CD14-positive monocyte (primary cell): Measurements from ENCODE around the gene FNDC1. TPM values are rescaled to one million over a fixed set of nuclear protein-coding genes. Genes with fewer than 3 reads are reported as not detected.

Experiments used
- DNase-seq, 3 donors: peaks; one replicate each; pipeline ENCODE4 v3.0.0-alpha.2; 2011 to 2022
- H2AFZ ChIP-seq: 2 replicates; pipeline ENCODE4 v1.6.0; 2012; ENCODE audit warnings: mild to moderate bottlenecking, low read depth, low read length, inconsistent platforms; ENCODE audit not compliant: insufficient read depth, poor library complexity, severe bottlenecking
- H3K27ac ChIP-seq, 2 donors: 1 replicate in 1 of 2; 2 replicates in 1 of 2; pipeline ENCODE4 v1.5.1; 2012 to 2013; ENCODE audit warnings: low read length in 2 of 2, control low read depth in 1 of 2, inconsistent platforms in 1 of 2, low read depth in 1 of 2, mild to moderate bottlenecking in 1 of 2
- H3K27me3 ChIP-seq, 2 donors: one replicate each; pipeline versions ENCODE4 v1.6.0 to v1.6.1; 2011 to 2013; ENCODE audit warnings: low read length in 2 of 2; ENCODE audit not compliant: control insufficient read depth in 2 of 2, insufficient read depth in 2 of 2
- H3K36me3 ChIP-seq, 2 donors: replicated peaks in 1 of 2; 1 replicate in 1 of 2; 2 replicates in 1 of 2; pipeline versions ENCODE4 v1.5.1 to v1.6.1; 2012 to 2013; ENCODE audit warnings: low read length in 2 of 2, control low read depth in 1 of 2, inconsistent platforms in 1 of 2, mild to moderate bottlenecking in 1 of 2; ENCODE audit not compliant: insufficient read depth in 2 of 2, control insufficient read depth in 1 of 2
- H3K4me1 ChIP-seq, 2 donors: 1 replicate in 1 of 2; 2 replicates in 1 of 2; pipeline versions ENCODE4 v1.5.1 to v1.6.1; 2012 to 2013; ENCODE audit warnings: low read length in 2 of 2, control low read depth in 1 of 2, inconsistent platforms in 1 of 2, mild to moderate bottlenecking in 1 of 2, moderate library complexity in 1 of 2; ENCODE audit not compliant: insufficient read depth in 2 of 2, control insufficient read depth in 1 of 2
- H3K4me2 ChIP-seq: replicated peaks from 2 replicates; pipeline ENCODE3; 2012; ENCODE audit warnings: low read length, moderate library complexity, mild to moderate bottlenecking; ENCODE audit not compliant: poor library complexity, severe bottlenecking; ENCODE audit errors: extremely low read depth
- H3K4me3 ChIP-seq, 3 experiments: fragments of 200-600 bp in 1 of 3; sonication (generic) in 1 of 3; replicated peaks in 1 of 3; 1 replicate in 2 of 3; 2 replicates in 1 of 3; pipeline ENCODE4 v1.5.1; 2011 to 2013; ENCODE audit warnings: low read length in 3 of 3, mild to moderate bottlenecking in 3 of 3, control low read depth in 2 of 3, low read depth in 2 of 3, inconsistent platforms in 1 of 3, moderate library complexity in 1 of 3
- H3K79me2 ChIP-seq: 2 replicates; pipeline ENCODE4 v1.6.0; 2012; ENCODE audit warnings: mild to moderate bottlenecking, control low read depth, inconsistent platforms, low read length, moderate library complexity; ENCODE audit not compliant: insufficient read depth
- H3K9ac ChIP-seq: 2 replicates; pipeline ENCODE4 v1.6.0; 2017; ENCODE audit warnings: low read length, mild to moderate bottlenecking; ENCODE audit not compliant: insufficient read depth, poor library complexity, severe bottlenecking
- H3K9me3 ChIP-seq, 2 donors: replicated peaks in 1 of 2; 1 replicate in 1 of 2; 2 replicates in 1 of 2; pipeline versions ENCODE4 v1.5.1 to v1.6.1; 2012 to 2013; ENCODE audit warnings: low read length in 2 of 2, control low read depth in 1 of 2; ENCODE audit not compliant: control insufficient read depth in 1 of 2, insufficient read depth in 1 of 2
- H4K20me1 ChIP-seq: 2 replicates; pipeline ENCODE4 v1.6.0; 2012; ENCODE audit warnings: mild to moderate bottlenecking, low read length, control low read depth, moderate library complexity; ENCODE audit not compliant: insufficient read depth
- H3K27ac Mint-ChIP-seq, 7 donors: one replicate each; pipeline ENCODE4 v1.8.0; 2020; ENCODE audit warnings: mild to moderate bottlenecking in 7 of 7, mixed read lengths in 7 of 7, moderate library complexity in 6 of 7, inconsistent platforms in 2 of 7
- H3K27me3 Mint-ChIP-seq, 3 donors: one replicate each; pipeline ENCODE4 v1.8.0; 2021 to 2022; ENCODE audit warnings: low read depth in 3 of 3, mild to moderate bottlenecking in 3 of 3, mixed read lengths in 3 of 3, moderate library complexity in 3 of 3, inconsistent platforms in 1 of 3
- H3K36me3 Mint-ChIP-seq, 2 donors: one replicate each; pipeline ENCODE4 v1.8.0; 2020; ENCODE audit warnings: mixed read lengths in 2 of 2, inconsistent platforms in 1 of 2, mild to moderate bottlenecking in 1 of 2
- H3K4me1 Mint-ChIP-seq: one replicate; pipeline ENCODE4 v1.8.0; 2020; ENCODE audit warnings: mild to moderate bottlenecking, mixed read lengths
- H3K4me3 Mint-ChIP-seq, 2 donors: one replicate each; pipeline ENCODE4 v1.8.0; 2020; ENCODE audit warnings: mild to moderate bottlenecking in 2 of 2, mixed read lengths in 2 of 2, moderate library complexity in 1 of 2
- H3K9me3 Mint-ChIP-seq, 7 donors: one replicate each; pipeline ENCODE4 v1.8.0; 2020 to 2022; ENCODE audit warnings: mixed read lengths in 7 of 7, mild to moderate bottlenecking in 6 of 7, moderate library complexity in 6 of 7, inconsistent platforms in 2 of 7
- CTCF ChIP-seq: fragments of 200-600 bp; IDR thresholded peaks from one replicate; pipeline ENCODE4 v1.8.0; 2022; ENCODE audit warnings: antibody characterized with exemption, mild to moderate bottlenecking
- WGBS: methylation state at CpG from one replicate; pipeline ENCODE4 v1.1.5; 2013; ENCODE audit warnings: missing lambda C conversion rate; ENCODE audit not compliant: insufficient coverage; 5-methylcytosine and 5-hydroxymethylcytosine counted together
- intact Hi-C, 2 donors: fragments of 100-400 bp; cut with micrococcal nuclease; formaldehyde crosslinking; loops; one replicate each; pipeline versions ENCODE4 v1.15.0 to v1.15.1; 2023
- polyA plus RNA-seq, 3 donors: library from polyadenylated mRNA; depleted of rRNA in 1 of 3; unstranded in 2 of 3; stranded (reverse) in 1 of 3; fragments of 300-500 nt in 2 of 3; fragments of >200 nt in 1 of 3; fragmentation: Illumina TruSeq in 2 of 3; gene quantifications; 1 replicate in 2 of 3; 2 replicates in 1 of 3; pipeline ENCODE4 v1.2.3, GENCODE V29; 2012 to 2021

The FNDC1 gene
- polyA plus RNA-seq, 3 donors: not detected

- peak overlapping the region in 1 of 7 donors; percentile 5 for H3K27ac Mint-ChIP-seq
- peaks cover 2 to 18% (median 14%) of the 10 kb centered on the region in 7 donors for H3K9me3 Mint-ChIP-seq
- no peaks in the 10 kb centered on the region for H3K79me2 ChIP-seq
- H3K9ac ChIP-seq: no peak overlapping the region
- H3K27ac ChIP-seq: peak overlapping the region; percentile 1 to 45
- no peaks in the 10 kb centered on the region for H3K36me3 ChIP-seq
- H2AFZ ChIP-seq: peak overlapping the region; percentile 25
- H3K27me3 ChIP-seq: peaks cover 0 to 3% of the 10 kb centered on the region in 2 donors
- no peaks in the 10 kb centered on the region for H4K20me1 ChIP-seq
- peaks cover 26% of the 10 kb centered on the region for H3K4me1 Mint-ChIP-seq
- peaks cover 3 to 10% (median 8%) of the 10 kb centered on the region in 3 donors for H3K27me3 Mint-ChIP-seq
- peak overlapping the region in 1 of 2 donors; percentile 64 for H3K4me3 Mint-ChIP-seq
- WGBS: 91% methylated on average over 3 of the region's 7 CpGs
- peaks cover 0 to 12% of the 10 kb centered on the region in 2 donors for H3K9me3 ChIP-seq
- peak overlapping the region in 1 of 3 experiments; percentile 36 for H3K4me3 ChIP-seq
- peaks cover 19 to 24% of the 10 kb centered on the region in 2 donors for H3K4me1 ChIP-seq
- no peak for TF ChIP-seq CTCF
- peak overlapping the region; percentile 37 for H3K4me2 ChIP-seq
- DNase-seq: no peak
- intact Hi-C loops: no loop called here
- no peaks in the 10 kb centered on the region for H3K36me3 Mint-ChIP-seq
Measured at GRCh38 chr6:159190460-159190859, 21.3 kb downstream of the FNDC1 start.

- Histone ChIP-seq H3K4me1 (peaks cover 32 to 35% of the 10 kb centered on the region in 2 donors), H4K20me1 (no peaks in the 10 kb centered on the region), H3K9ac (no peak overlapping the region), H3K27ac (no peak overlapping the region), H2AFZ (no peak overlapping the region), H3K79me2 (no peaks in the 10 kb centered on the region), H3K4me3 (no peak overlapping the region), H3K36me3 (no peaks in the 10 kb centered on the region), H3K4me2 (no peak overlapping the region), H3K27me3 (no peaks in the 10 kb centered on the region), H3K9me3 (peaks cover 0 to 6% of the 10 kb centered on the region in 2 donors)
- DNase-seq: peak in 2 of 3 donors; percentile 4 to 33
- no CpG with 5 or more reads among the region's 2 CpGs for WGBS
- peaks cover 3 to 11% (median 4%) of the 10 kb centered on the region in 3 donors for H3K27me3 Mint-ChIP-seq
- H3K4me1 Mint-ChIP-seq: peaks cover 40% of the 10 kb centered on the region
- no peak overlapping the region for H3K4me3 Mint-ChIP-seq
- H3K36me3 Mint-ChIP-seq: no peaks in the 10 kb centered on the region
- no peak for TF ChIP-seq CTCF
- intact Hi-C loops: no loop called here
- H3K9me3 Mint-ChIP-seq: peaks cover 2 to 10% (median 5%) of the 10 kb centered on the region in 7 donors
- H3K27ac Mint-ChIP-seq: peak overlapping the region in 2 of 7 donors; percentile 25 to 41
Measured at GRCh38 chr6:159193923-159194322, 24.7 kb downstream of the FNDC1 start.
